ENCODE results near the gene FAM124B. TPM values are rescaled to one million over a fixed set of nuclear protein-coding genes. Genes with fewer than 3 reads are reported as not detected.

FAM124B gene
- total RNA-seq, 1 experiment from 2014 or later = not detected

DNA sequence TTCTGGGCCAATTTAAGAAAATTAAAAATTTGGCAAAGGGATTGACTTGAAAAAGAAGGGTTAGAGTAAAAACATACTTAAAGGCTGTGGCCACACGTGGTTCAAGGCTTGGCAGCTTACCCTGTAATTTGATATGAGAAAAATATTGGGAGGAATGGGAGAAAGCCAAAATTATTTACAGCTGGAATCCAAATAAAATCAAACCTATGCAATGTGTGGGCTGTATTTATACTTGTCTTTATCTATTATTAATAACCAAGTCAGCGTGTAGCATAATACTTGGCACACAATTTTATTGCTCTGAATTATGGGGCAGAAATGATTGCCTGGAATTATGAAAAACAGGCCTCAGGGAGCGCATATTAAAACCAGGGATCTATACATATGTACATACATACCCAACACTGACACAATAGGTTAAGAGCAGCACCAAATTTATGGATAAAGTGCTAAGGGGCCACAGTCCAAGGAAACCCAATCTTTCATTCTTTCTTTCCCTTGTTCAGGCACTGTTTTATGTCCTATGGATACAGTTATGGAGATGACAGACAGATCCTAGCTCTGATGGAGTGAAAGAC, 35.6 kb downstream of the FAM124B start:
- no peak for DNase-seq
- H3K79me2 ChIP-seq (ENCODE audit: low read length) = no peaks in the 10 kb centered on the region
- no peak overlapping the region for H3K9ac ChIP-seq (ENCODE audit: low read length)
- H2AFZ ChIP-seq (ENCODE audit: low read length) = no peak overlapping the region
- H3K9me2 ChIP-seq (replicated peaks; ENCODE audit: insufficient read depth, low read length) = no peaks in the 10 kb centered on the region
- no peaks in the 10 kb centered on the region for H3K27me3 ChIP-seq (ENCODE audit: low read length)
- H3K9me3 ChIP-seq (ENCODE audit: low read length) = no peaks in the 10 kb centered on the region
- H3K36me3 ChIP-seq (ENCODE audit: insufficient read depth, low read length) = no peaks in the 10 kb centered on the region
- H3K4me1 ChIP-seq (ENCODE audit: low read length) = no peaks in the 10 kb centered on the region
- H3K4me3 ChIP-seq (ENCODE audit: low read length) = no peak overlapping the region
- no peaks in the 10 kb centered on the region for H4K20me1 ChIP-seq (ENCODE audit: insufficient read depth, low read depth, low read length)
- H3K27ac ChIP-seq (ENCODE audit: low read length) = no peak overlapping the region
- no peak overlapping the region for H3K4me2 ChIP-seq (ENCODE audit: low read depth, low read length, poor library complexity, severe bottlenecking)

DNA sequence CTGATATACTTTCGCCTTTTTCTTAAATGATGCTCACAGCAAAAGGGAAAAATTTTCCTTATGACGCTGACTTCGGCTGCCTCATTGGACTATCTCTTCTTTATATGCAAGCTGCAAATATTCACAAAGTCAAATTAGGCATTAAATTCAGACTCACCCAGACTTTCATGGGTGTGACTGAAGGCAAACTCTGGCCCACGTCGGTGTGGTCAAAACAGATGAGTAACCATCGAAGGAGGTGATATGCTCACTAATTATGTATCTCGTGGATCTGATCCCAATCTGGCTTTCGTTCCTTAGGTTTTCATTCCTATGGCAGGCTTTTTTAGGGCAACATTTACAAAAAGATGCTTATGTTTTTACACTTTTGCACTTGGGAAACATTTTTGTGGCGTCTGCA, 36.6 kb downstream of the FAM124B start:
- no peaks in the 10 kb centered on the region for H3K27me3 ChIP-seq (ENCODE audit: low read length)
- no peak for DNase-seq
- no peaks in the 10 kb centered on the region for H3K9me2 ChIP-seq (replicated peaks; ENCODE audit: insufficient read depth, low read length)
- no peak overlapping the region for H3K4me2 ChIP-seq (ENCODE audit: low read depth, low read length, poor library complexity, severe bottlenecking)
- H3K79me2 ChIP-seq (ENCODE audit: low read length) = no peaks in the 10 kb centered on the region
- no peaks in the 10 kb centered on the region for H3K4me1 ChIP-seq (ENCODE audit: low read length)
- H2AFZ ChIP-seq (ENCODE audit: low read length) = no peak overlapping the region
- no peaks in the 10 kb centered on the region for H4K20me1 ChIP-seq (ENCODE audit: insufficient read depth, low read depth, low read length)
- H3K4me3 ChIP-seq (ENCODE audit: low read length) = no peak overlapping the region
- H3K27ac ChIP-seq (ENCODE audit: low read length) = no peak overlapping the region
- H3K9ac ChIP-seq (ENCODE audit: low read length) = no peak overlapping the region
- no peaks in the 10 kb centered on the region for H3K9me3 ChIP-seq (ENCODE audit: low read length)
- H3K36me3 ChIP-seq (ENCODE audit: insufficient read depth, low read length) = no peaks in the 10 kb centered on the region

DNA sequence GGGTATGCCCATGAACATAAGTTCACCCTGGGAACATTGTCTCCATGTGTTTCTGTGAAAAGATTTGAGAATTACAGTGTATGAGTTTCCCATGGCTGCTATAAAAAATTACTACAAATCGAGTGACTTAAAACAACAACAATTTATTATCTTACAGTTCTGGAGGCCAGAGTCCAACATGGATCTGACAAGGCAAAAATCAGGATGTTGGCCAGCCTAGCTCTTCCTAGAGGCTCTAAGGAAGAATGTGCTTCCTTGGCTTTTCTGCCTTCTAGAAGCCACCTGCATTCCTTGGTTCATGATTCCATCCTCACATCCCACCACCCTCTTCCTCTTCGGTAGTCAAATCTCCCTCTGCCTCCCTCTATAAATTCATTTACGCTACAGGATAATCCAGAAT, 38.6 kb downstream of the FAM124B start:
- Histone ChIP-seq H4K20me1 (ENCODE audit: insufficient read depth, low read depth, low read length) (no peaks in the 10 kb centered on the region), H3K27ac (ENCODE audit: low read length) (no peak overlapping the region), H3K36me3 (ENCODE audit: insufficient read depth, low read length) (no peaks in the 10 kb centered on the region), H3K79me2 (ENCODE audit: low read length) (no peaks in the 10 kb centered on the region), H3K9me2 (replicated peaks; ENCODE audit: insufficient read depth, low read length) (no peaks in the 10 kb centered on the region), H3K4me2 (ENCODE audit: low read depth, low read length, poor library complexity, severe bottlenecking) (no peak overlapping the region), H2AFZ (ENCODE audit: low read length) (no peak overlapping the region), H3K4me3 (ENCODE audit: low read length) (no peak overlapping the region), H3K27me3 (ENCODE audit: low read length) (no peaks in the 10 kb centered on the region), H3K9ac (ENCODE audit: low read length) (no peak overlapping the region), H3K4me1 (ENCODE audit: low read length) (no peaks in the 10 kb centered on the region), H3K9me3 (ENCODE audit: low read length) (no peaks in the 10 kb centered on the region)
- DNase-seq = no peak

DNA sequence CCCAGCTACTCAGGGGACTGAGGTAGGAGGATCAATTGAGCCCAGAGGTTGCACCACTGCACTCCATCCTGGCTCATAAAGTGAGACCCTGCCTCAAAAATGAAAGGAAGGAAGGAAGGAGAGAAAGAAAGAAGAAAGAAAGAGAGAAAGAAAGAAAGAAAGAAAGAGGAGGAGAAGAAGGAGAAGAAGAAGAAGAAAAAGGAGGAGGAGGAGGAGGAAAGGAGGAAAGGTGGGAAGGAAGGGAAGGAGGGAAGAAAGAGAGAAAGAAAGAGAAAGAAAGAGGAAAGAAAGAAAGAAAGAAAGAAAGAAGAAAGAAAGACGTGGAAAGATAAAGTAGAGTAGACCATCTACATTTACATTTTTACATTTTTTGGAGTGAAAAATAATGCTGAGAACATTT, 39.8 kb downstream of the FAM124B start:
- no peak overlapping the region for H2AFZ ChIP-seq (ENCODE audit: low read length)
- no peaks in the 10 kb centered on the region for H3K79me2 ChIP-seq (ENCODE audit: low read length)
- no peaks in the 10 kb centered on the region for H3K9me2 ChIP-seq (replicated peaks; ENCODE audit: insufficient read depth, low read length)
- H3K9me3 ChIP-seq (ENCODE audit: low read length) = no peaks in the 10 kb centered on the region
- no peaks in the 10 kb centered on the region for H3K27me3 ChIP-seq (ENCODE audit: low read length)
- no peak overlapping the region for H3K4me3 ChIP-seq (ENCODE audit: low read length)
- H3K36me3 ChIP-seq (ENCODE audit: insufficient read depth, low read length) = no peaks in the 10 kb centered on the region
- no peak for DNase-seq
- no peaks in the 10 kb centered on the region for H4K20me1 ChIP-seq (ENCODE audit: insufficient read depth, low read depth, low read length)
- H3K9ac ChIP-seq (ENCODE audit: low read length) = no peak overlapping the region
- no peak overlapping the region for H3K4me2 ChIP-seq (ENCODE audit: low read depth, low read length, poor library complexity, severe bottlenecking)
- no peak overlapping the region for H3K27ac ChIP-seq (ENCODE audit: low read length)
- H3K4me1 ChIP-seq (ENCODE audit: low read length) = peaks cover 2% of the 10 kb centered on the region; the same call in 1 of the 2 replicates

DNA sequence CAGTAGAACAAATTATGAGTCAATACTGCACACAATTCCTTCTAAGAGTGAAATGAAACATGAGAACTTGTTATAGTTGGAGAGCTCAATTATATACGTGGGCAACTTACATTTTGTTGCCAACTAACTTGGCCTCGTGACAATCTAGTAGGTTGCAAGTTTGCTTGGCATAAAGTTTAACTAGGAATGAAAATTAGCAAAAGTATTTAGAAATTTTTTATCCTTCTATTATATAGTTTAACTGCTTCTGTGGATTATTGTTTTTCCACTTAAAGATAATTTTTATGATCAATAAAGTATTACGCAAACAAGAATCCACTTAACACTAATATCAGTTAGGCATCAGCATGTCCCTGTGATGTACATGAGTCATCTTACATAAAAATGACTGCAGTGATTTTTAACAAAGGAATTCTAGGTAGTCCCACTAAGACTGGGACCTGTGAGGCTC, 41.1 kb downstream of the FAM124B start:
- Histone ChIP-seq H3K79me2 (ENCODE audit: low read length) (no peaks in the 10 kb centered on the region), H3K9ac (ENCODE audit: low read length) (no peak overlapping the region), H3K36me3 (ENCODE audit: insufficient read depth, low read length) (no peaks in the 10 kb centered on the region), H3K27ac (ENCODE audit: low read length) (no peak overlapping the region), H2AFZ (ENCODE audit: low read length) (no peak overlapping the region), H3K9me2 (replicated peaks; ENCODE audit: insufficient read depth, low read length) (no peaks in the 10 kb centered on the region), H3K27me3 (ENCODE audit: low read length) (no peaks in the 10 kb centered on the region), H3K4me2 (ENCODE audit: low read depth, low read length, poor library complexity, severe bottlenecking) (no peak overlapping the region), H4K20me1 (ENCODE audit: insufficient read depth, low read depth, low read length) (no peaks in the 10 kb centered on the region), H3K9me3 (ENCODE audit: low read length) (no peaks in the 10 kb centered on the region), H3K4me1 (ENCODE audit: low read length) (peaks cover 3% of the 10 kb centered on the region; the same call in 1 of the 2 replicates), H3K4me3 (ENCODE audit: low read length) (no peak overlapping the region)
- no peak for DNase-seq

DNA sequence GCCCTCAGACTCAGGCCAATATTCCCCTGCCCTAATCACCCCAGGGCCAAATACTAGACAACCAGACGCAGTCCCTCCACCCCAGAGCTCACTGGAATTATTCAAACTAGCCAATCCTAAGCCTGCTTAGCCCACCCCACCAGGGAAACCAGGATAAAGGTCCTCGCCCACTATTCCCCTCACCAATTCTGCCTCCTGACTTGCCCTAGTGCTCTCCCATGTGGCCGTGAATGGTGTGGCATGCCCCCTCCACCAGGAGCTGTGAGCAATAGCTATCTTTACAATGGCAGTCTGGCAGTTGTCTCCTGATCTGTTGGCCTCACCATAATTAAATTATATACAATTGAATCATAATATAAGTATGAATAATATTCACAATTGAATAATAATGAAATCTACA, 42.3 kb downstream of the FAM124B start:
- Histone ChIP-seq H3K36me3 (ENCODE audit: insufficient read depth, low read length) (no peaks in the 10 kb centered on the region), H3K79me2 (ENCODE audit: low read length) (no peaks in the 10 kb centered on the region), H3K4me3 (ENCODE audit: low read length) (no peak overlapping the region), H3K27me3 (ENCODE audit: low read length) (no peaks in the 10 kb centered on the region), H2AFZ (ENCODE audit: low read length) (no peak overlapping the region), H3K27ac (ENCODE audit: low read length) (no peak overlapping the region), H3K4me1 (ENCODE audit: low read length) (peaks cover 3% of the 10 kb centered on the region; the same call in 1 of the 2 replicates), H3K9me3 (ENCODE audit: low read length) (no peaks in the 10 kb centered on the region), H3K9me2 (replicated peaks; ENCODE audit: insufficient read depth, low read length) (no peaks in the 10 kb centered on the region), H3K9ac (ENCODE audit: low read length) (no peak overlapping the region), H4K20me1 (ENCODE audit: insufficient read depth, low read depth, low read length) (no peaks in the 10 kb centered on the region), H3K4me2 (ENCODE audit: low read depth, low read length, poor library complexity, severe bottlenecking) (no peak overlapping the region)
- DNase-seq = peak; percentile 62

DNA sequence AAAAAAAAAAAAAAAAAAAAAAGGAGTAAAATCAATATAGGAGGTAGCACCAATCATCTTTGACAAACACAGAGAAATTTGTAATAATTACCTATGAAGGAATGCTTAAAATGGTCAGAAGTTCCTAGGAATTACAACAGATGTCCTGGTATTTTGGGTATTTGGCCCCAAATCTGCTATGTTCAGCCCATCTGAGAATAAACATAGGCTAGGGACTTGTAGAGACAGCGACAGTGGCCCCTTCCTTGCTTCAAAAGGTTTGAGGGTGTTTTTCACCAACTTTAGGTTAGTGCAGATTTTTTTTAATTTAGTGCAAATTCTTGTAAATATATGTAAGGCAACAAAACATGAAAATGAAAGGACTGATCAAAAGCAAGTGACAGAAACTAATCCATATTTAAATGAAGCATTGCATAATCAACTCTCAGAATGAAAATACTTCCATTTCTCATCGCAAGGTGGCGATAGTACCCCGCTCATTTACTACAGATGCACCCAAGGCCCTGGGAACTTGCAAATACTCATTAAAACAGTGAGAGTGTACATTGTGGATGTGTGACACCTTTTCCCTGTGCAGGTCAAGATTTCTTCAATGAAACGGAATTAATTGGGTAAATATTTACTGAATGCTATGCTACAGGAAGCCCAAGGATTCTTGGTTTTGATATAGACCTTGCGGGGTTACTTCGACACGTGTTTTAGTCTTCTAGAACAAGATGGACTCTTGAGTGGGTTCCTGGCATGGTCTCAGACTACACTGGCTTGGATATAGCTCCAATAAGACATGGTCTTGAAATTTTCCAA, 44.6 kb downstream of the FAM124B start:
- peaks cover 3% of the 10 kb centered on the region; the same call in 1 of the 2 replicates for H3K4me1 ChIP-seq (ENCODE audit: low read length)
- no peak overlapping the region for H3K4me3 ChIP-seq (ENCODE audit: low read length)
- H3K27me3 ChIP-seq (ENCODE audit: low read length) = no peaks in the 10 kb centered on the region
- no peak overlapping the region for H3K4me2 ChIP-seq (ENCODE audit: low read depth, low read length, poor library complexity, severe bottlenecking)
- H3K36me3 ChIP-seq (ENCODE audit: insufficient read depth, low read length) = no peaks in the 10 kb centered on the region
- H3K79me2 ChIP-seq (ENCODE audit: low read length) = no peaks in the 10 kb centered on the region
- no peak overlapping the region for H2AFZ ChIP-seq (ENCODE audit: low read length)
- no peaks in the 10 kb centered on the region for H3K9me3 ChIP-seq (ENCODE audit: low read length)
- H3K9ac ChIP-seq (ENCODE audit: low read length) = no peak overlapping the region
- peak; percentile 87 for DNase-seq
- H3K27ac ChIP-seq (ENCODE audit: low read length) = no peak overlapping the region
- H3K9me2 ChIP-seq (replicated peaks; ENCODE audit: insufficient read depth, low read length) = no peaks in the 10 kb centered on the region
- no peaks in the 10 kb centered on the region for H4K20me1 ChIP-seq (ENCODE audit: insufficient read depth, low read depth, low read length)

DNA sequence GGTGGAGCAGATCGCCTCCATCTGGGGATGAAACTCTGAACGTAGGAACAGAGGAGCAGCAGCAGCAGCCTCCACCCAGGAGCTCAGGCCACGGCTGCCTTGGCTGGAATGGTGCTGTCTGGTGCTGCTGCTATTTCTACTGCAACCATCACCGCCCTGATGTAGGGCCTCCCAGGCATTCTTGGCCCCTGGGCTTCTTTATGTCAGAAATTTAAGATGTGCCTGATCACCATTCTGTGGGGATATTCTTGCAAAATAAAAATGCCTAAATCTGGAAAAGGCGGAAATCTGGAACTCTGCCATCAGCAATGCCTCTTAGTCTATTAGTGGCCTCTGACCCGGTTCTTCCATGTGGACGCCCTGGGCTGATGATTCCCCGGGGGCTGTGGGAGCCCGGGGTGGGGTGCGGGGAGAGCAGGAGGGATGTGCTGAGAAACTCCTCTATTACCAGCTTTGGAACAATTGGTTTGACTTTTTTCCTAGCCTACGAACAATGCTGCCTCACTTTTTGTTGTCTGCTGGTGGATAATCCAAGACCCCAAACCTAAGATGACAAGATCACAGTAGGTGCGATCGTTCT, 47.2 kb downstream of the FAM124B start:
- Histone ChIP-seq H3K9ac (ENCODE audit: low read length) (no peak overlapping the region), H3K4me1 (ENCODE audit: low read length) (peaks cover 3% of the 10 kb centered on the region; the same call in 1 of the 2 replicates), H3K79me2 (ENCODE audit: low read length) (no peaks in the 10 kb centered on the region), H3K4me3 (ENCODE audit: low read length) (no peak overlapping the region), H2AFZ (ENCODE audit: low read length) (no peak overlapping the region), H3K27me3 (ENCODE audit: low read length) (no peaks in the 10 kb centered on the region; the same call in 1 of the 2 replicates), H3K27ac (ENCODE audit: low read length) (no peak overlapping the region), H3K36me3 (ENCODE audit: insufficient read depth, low read length) (no peaks in the 10 kb centered on the region), H4K20me1 (ENCODE audit: insufficient read depth, low read depth, low read length) (no peaks in the 10 kb centered on the region), H3K4me2 (ENCODE audit: low read depth, low read length, poor library complexity, severe bottlenecking) (no peak overlapping the region), H3K9me2 (replicated peaks; ENCODE audit: insufficient read depth, low read length) (no peaks in the 10 kb centered on the region), H3K9me3 (ENCODE audit: low read length) (no peaks in the 10 kb centered on the region)
- no peak for DNase-seq

All from Karpas-422 (cell line).